Measurements from ENCODE around the gene APP.
A peak's percentile ranks its signal among the peaks of the same experiment; 100 is the strongest.
"Not testable (repeated sequence)": the region's sequence is repeated elsewhere in the genome, so short reads cannot be mapped to it uniquely, and the experiment has no call there.

Gene APP

DNA sequence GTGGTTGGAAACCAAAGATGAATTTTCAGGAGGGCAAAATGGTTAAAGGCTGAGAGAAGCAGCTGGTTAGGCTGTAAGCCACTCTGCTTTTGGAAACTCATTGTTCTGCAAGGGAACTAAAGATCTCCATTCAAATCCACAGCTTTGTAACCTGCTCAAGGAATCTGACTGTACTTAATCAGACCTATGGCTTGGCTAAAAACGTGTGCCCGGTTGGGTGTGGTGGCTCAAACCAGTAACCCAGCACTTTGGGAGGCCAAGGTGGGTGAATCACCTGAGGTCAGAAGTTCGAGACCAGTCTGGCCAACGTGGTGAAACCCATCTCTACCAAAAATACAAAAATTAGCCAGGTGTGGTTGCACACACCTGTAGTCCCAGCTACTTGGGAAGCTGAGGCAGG lies 158.1 kb downstream of the APP start:
- not testable (repeated sequence) for DNase-seq

DNA sequence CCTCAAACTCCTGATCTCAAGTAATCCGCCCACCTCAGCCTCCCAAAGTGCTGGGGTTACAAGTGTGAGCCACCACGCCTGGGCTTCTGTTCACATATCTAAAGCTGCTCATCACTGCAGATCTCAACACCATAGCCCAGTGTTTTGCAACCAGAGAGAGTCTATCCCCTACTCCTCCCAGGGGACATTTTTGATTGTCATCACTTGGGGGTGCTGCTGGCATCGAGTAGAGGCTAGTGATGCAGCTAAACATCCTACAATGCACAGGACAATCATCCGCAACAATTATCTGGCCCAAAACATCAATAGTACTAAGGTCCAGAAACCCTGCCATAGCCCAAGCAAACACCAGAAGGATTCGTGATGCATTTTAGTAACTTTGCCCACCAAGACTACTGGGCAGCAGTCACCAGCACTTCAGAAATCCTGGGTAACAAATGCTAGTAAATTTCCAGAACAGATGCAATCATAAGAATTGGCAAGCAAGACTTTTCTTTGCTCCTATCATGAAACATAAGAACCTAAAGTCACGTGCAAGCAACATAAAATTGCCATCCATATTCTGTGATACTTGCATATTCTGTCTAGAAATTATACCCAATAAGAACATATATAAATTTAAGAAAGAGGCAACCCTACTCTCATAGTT lies 159.2 kb downstream of the APP start:
- DNase-seq = no peak

DNA sequence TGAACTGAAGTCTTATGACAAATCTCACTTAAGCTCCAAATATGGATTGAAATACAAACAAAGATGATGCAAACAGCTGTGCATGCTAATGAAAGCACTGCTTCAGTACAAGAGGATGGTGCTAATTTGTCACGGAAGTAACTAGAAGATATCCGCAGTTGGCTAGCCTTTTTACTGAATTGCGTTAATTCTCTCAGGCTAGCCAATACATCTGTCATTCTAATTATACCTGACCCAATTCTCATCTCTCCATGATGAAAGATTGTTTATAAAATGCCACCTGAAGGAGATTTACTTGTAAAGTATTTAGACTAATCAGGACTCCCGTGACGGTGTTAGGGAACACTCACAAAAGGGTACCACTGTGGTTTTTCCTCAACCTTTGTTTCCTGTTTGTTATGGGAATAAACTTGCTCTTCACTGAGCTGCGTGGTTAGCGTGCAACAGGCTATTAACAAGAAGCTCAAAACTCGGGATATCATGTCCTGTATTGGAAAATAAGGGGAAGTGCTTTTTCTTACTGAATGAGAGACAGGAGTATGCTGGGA lies 162.5 kb downstream of the APP start:
- peak; percentile 79 for DNase-seq

DNA sequence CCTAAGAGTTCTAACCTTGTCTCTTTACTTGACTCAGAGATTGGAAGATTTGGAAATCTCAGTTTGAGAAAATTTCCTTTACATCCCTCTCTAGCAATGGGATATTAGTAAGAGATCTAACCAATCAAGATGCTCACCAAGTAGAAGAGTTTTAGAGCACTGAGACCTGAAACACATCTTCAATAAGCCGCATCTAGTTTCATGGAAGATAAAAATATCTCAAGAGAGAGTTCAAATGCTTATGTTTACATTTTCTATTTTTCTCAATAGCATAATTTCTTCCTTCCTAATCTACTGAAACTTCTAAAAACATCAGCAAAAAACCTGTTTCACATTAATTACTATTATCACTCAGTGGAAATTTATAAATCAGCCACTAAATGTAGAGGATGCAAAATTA lies 165.1 kb downstream of the APP start:
- no peak for DNase-seq

DNA sequence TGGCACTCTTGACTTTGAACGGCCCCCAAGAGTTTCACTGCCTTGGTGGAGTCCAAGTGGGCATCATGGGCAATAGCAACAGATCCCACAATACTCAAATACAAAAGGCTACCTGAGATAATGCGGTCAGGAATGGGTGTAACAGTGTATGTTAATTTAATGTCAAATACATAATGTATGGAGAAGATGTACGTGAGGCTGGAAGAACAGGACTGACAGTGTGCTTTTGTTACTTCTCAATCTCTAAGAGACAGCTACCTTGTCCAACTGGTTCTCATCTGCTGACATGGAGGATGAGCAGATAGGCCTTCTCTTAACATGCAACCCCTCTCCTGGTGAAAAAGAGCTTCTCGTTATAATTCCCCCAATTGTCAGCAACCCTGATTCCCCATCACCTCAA lies 167.2 kb downstream of the APP start:
- no peak for DNase-seq

DNA sequence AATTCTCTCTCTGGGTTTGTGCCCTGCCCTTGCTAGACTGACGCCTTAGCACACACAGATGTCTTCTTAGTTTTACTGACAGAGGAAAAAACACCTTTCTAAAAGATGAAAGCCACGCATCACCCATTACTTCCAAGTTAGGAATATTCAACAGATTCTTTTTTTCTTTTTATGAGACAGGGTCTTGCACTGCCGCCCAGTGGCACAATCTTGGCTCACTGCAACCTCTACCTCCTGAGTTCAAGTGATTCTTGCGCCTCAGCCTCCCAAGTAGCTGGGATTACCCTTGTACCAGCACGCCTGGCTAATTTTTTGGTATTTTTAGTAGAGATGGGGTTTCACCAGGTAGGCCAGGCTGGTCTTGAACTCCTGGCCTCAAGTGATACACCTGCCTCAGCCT lies 169.2 kb downstream of the APP start:
- no peak for DNase-seq

DNA sequence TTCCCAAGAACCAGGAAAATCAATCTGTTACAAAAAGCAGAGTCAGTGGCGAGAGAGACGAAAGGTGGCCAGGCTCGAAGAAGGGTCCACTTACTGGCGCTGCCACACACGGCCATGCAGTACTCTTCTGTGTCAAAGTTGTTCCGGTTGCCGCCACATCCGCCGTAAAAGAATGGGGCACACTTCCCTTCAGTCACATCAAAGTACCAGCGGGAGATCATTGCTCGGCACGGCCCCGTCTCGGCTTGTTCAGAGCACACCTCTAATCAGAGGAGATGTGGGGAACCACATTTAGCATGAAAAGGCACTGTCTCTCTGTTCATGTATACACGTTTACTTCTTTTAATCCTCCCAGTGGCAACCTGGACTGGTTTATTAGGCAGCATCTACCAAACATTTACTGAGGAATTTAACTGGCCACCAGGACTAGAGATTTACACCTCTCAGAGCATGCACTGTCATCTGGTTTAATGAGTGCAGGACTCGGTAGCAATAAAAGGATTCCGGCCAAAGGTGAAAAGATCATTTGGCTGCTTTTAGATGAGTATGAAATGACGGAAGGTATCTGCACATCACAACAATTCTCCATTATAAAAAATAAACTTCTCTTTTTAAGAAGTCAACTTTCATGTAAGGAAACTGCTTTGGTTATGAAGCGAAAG lies 170.5 kb downstream of the APP start:
- DNase-seq = no peak

DNA sequence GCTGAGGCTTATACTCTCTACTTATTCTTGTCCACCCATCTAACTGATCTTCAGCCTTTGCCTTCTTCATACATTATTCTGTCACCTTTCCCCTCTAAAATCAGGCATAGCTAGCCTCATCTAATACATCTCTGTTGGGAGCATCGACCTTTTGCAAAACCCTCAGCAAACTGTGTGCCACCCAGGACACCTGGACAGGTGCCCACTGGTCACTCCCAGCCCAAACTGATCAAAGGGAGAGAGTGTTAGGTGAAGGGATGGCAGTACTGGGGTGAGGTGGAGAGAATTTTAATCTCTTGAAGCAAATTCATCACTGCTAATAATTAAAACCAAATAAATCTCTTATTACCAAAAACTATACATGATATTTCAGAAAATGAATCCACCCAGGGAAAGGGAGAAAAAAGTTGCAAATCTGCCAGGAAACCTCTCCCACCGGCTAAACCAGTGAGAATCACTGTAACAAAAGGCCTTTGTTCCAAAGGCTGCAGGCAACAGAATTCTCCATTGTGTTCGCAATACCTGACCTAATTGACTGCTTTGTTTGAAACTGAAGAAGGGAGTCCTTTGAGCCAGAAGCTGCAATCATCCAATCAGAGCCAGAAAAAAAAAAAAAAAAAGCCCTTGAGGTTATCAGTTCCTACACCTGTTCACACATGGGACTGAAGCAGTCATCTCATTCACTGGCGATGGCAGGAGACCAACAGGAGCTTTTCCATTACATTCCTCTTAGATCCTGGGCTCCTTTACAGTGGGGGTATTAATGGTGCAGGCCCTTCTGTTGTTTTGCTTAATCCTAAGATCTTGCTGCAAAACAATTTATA lies 172.6 kb downstream of the APP start:
- no peak for DNase-seq

DNA sequence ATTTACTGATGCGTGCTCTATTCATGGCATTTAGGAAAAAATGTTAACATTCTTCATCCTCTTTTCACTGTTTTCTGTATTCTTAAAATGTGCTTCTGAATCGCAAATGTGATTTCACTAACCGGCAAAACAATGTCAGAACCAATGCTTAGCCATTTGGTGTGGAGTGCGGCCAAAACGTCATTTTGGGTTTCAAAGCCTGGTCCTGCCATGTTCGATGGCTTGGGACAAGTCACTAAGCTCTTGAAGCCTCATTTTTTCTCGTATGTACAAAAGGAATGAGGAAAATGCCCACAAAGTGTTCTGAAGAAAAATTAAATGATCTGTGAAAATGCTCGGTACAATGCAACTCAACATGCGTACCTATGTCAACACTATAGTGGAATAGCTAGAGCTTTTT lies 175.3 kb downstream of the APP start:
- no peak for DNase-seq

DNA sequence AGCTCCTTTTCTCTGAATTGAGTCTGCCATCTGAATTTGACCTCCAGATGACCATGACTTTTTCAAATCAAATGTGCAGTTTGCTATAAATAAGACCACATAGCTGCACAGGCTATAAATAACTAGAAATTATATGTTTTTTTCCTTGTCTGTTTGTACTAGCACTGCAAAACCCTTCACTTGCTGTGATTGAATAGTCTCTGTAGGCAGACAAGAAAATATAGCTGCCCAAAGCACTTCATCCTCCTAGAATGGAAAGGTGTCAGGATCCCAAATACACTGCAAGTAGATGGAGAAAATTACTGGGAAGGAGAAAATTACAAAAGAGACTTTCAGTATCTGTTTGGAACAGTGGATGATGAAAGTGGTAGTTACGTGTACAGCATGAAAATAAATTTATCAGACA lies 175.8 kb downstream of the APP start:
- DNase-seq = no peak

DNA sequence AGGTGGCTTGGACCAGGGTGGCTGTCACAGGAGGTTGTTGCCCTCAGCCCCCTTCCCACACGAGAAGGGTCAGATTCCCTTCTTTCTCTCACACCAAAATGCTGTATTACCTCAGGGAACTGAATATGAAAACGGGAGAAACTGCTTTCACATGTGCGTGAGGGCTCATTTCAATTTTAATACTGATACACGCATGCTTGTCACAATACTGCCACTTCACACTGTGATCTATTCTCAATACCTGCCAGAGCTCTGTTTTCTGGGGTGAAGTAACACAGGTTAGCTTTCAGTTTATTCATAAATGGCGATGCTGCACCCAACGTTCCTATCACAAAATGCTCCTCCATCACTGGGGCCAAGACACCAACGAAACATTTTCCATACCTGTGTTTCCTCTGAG lies 181.8 kb downstream of the APP start:
- no peak for DNase-seq

DNA sequence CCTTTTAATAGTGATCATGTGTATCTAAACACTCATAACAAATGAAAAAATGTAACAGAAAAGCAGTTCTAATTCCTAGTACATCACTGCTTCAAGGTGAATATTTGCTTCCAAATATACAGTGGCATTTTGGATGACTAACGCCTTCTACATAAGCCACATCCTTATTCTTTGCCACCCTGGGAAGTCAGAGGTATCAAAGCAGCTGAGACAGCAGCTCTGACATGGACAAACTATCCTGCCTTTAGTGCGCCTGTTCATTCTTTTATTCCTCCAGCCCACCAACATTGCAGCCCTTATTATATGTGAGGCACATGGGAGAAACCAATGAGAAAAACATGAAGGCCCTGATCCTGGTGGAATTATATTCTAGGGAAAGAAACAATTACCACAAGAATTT lies 183.0 kb downstream of the APP start:
- DNase-seq = no peak

DNA sequence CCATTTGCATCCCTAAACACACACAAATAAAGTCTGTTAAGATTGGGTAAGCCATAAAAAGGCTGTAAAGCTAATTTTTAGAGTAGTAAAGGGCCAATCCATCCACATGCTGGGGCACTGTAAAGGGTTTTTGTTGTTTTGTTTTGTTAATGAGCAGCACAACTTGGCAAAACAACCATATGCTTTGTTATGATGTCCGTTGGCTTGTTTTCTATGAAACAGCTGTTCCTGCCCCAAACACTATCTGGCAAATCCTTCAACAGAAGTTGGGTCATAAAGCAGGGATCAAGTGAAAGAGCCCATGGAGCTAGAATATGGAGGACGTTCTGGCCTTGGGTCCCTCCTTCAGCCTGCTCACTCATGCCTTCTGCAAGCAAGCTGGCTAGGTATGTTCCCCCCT lies 183.6 kb downstream of the APP start:
- DNase-seq = no peak

DNA sequence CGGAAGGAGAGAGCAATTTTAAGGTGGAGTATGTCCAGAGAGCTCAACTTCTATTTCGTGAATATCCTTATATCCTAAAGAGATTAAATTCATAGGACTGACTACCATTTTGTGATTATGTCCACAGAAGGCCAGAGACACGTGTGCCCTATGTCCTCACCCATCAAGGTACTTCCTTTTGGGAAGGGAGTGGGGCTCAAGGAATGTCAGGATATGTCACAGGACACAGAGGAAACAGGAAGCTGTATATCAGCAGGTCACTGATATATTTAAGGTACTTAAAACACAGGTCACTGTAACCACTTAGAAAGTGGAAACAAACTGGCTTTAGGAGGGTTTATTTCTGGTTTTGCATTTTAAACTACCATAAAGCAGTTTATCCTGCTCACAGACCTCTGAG lies 184.6 kb downstream of the APP start:
- no peak for DNase-seq

DNA sequence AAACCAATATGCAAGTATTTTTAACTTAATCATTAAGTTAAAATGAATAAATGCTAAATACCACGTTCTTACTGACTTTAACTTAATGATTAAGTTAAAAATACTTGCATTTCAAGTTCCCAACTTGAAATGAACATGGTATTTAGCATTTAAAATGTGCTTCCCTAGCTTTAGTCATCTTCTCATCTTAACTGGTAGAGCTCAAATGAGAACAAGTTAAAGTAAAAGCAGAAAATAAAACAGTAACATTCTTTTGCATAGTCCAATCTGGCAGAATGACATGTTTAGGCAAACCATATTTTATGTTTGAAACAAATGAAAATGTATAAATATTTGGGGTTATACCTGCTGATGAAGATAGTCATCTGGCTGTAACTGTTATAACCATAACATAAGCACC lies 186.0 kb downstream of the APP start:
- DNase-seq = no peak

DNA sequence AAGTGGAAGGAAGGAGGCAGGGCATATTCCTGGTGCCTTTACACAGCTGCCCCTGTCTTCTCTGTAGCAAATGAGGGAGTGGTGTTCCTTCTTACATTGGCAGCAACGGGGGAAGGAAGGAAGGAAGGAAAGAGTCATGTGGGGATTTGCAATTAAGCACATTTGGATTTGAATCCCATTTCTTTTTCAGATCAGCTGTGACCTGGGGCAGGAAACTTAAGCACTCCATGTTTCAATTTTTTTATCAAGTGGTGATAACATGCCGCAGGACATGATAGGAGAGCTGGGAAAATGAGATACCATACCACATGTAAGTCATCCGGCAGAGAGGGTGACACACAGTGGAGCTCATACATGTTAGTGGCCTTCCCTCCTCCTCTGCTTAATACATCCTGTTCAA lies 186.8 kb downstream of the APP start:
- DNase-seq = no peak

DNA sequence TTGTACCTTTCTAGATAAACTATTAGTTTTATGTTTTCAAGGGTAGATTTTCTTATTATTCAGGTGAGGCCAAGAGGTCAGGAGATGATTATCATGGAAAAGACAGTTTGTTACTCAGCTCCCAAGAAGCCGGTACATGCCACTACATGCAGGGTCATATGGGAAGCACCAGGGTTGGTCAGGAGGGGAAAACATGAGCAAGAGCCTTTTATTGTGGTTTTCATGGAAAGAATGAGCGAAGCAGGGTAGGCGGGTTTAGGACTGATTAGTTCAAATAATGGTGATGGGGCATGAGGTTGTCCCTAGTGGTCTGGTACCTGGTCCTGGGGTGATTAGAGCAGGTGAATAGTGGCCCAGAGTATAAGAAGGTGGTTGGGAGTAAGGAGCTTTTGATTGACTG lies 189.9 kb downstream of the APP start:
- no peak for DNase-seq

DNA sequence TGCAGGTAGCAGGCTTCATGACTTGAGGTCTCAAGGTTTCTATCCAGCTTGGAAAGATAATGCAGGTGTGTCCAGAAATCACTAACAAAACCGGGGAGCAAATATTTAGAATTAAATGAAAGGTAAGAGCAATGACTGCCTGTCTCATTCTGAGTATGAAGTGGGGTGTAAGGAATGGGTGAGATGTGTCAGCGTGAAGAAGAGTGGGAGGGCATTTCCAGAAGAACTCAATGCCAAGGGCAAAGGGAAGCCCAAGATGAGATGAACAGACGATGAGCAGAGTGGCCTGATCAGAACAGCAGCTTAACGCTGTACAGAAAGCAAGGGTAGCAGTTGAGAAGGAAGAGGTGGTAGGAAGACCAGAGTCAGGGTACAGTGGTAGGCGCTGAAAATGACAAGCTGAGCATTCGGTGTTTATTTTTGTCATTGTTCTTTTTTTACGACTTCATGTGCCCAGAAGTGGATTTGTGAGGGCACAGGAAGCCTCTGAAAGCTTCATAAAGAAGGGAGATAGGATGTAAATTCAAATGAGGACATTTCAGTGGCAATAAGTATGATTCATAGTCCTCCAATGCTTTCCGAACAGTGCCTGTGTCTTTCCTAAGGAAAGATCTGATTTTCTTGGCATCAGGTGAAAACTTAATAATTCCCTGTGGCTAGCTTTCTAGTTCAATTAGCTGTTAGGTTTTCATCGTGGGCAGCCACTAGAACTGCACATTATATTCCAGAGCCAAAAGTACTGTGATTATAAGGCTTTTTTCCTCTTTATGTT lies 190.5 kb downstream of the APP start:
- no peak for DNase-seq

DNA sequence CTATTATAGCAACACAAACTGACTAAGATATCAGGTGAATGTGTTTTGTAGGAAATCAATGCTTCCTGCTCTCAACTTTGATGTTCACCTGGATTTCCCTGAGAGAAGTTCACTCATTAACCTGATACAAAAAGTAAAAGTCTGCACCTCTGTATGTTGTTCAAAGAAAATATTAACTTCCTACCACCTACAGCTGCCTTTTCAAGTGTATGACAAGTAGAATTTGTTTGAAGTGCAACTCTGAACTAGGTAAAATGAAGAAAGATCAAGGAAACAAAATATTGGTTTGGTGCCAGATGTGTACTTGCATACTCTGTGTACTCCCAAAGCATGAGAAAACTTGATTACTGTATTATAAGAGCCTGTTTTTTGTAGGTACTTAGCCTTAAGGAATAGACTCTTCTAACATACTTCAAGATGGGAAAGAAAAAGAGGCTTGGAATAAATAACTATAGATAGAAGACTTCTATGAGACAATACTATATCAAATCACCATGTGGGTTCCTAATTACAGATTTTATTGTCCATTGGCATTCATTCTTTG lies 193.4 kb downstream of the APP start:
- DNase-seq = no peak

DNA sequence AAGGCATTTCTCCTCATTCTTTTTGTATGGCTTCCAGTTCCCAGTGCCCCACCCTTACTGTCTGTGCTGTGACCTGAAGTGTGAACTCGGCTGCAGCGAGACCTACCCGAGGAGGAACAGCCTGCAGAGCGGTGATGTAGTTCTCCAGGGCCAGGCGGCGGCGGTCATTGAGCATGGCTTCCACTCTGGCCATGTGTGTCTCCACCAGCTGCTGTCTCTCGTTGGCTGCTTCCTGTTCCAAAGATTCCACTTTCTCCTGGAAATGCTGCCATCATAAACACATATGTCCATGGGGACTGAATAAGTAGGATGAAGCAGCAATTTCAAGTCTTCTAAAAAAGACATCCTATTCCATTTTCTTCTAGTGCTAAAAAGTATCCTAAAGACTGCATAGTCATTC lies 195.6 kb downstream of the APP start:
- no peak for DNase-seq

DNA sequence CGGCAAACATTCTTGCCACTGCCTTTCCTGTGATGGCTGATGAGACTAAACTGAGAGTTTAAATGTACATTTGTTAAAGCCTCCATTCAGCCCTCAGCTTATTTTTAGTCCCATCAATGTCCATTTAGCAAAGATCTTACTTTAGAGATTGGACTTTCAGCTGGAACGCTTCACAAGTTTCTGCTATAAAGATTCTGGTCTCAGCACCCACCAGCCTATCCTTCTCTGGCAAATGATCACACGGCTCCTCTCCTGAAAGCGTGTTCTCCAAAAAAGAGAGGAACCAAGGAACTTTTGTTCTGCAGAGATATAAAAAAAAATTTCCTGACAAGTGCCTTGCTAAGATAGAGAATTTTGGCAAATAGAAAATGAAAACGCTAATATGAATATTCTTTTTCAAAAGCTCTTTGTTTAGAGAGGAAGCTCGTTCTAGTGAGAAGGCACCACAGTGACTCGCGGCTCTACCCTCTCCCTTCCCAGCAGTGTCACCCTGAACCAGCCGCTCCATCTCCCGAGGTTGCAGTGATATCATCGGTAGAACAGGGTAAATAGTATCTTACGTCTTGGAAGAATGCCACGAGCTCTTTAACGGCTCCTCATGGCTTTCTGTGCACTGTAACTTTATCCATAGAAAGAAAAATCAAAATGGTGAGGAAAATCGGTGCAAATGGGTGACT lies 200.2 kb downstream of the APP start:
- no peak for DNase-seq

DNA sequence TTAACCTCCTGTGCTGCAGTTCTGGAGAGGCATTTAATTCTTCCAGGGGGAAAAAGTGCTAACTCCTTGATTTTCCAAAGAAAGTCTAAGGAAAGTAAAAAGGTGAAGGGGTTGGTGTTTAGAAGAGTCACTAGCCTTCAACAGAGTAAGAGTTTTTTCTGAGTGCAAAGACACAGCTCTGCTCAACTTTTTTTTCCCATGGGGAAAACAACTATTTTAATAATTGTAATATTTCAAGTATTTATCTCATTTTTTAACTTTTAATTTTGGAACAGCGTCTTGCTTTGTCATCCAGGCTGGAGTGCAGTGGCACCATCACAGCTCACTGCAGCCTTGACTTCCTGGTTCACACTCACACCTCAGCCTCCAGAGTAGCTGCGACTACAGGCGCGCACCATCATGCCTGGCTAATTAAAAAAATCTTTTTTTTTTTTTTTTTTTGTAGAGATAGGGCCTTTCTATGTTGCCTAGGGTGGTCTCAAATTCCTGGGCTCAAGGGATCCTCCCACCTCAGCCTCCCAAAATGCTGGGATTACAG lies 202.6 kb downstream of the APP start:
- no peak for DNase-seq
